ENCODE measurements around the gene ITGB1BP1. TPM values are rescaled to one million over a fixed set of nuclear protein-coding genes. Genes with fewer than 3 reads are reported as not detected.

ITGB1BP1 gene
- total RNA-seq, 1 experiment from 2014 or later: 32.7 TPM

DNA sequence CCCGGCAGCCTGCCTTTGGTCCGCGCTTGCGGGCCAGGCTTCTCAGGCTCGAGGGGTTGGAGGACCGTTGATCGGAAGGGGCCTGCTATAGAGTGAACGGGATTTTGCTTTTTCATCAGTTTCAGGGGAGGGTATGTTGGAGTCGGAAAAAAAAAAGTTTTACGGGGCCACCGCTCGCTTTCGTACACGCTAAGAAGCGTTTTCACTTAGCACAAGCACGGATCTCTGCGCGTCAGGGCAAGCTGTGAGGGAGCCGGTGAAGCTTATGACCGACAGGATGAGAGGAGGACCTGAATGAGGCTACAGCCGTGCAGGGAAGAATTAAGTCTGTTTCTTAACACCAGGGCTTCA, 569 bp upstream of the ITGB1BP1 start:
- TF ChIP-seq ETV6 (CRISPR knock-in tag; IDR thresholded peaks at IDR 0.05) (0 out of 2 replicates have a peak, but pooled peaks have one; percentile 0), GRHL2 (CRISPR knock-in tag; IDR thresholded peaks at IDR 0.05; ENCODE audit: insufficient replicate concordance, severe bottlenecking) (no peak)
- peaks cover 11% of the 10 kb centered on the region; the same call in 1 of the 2 replicates for H3K27me3 Mint-ChIP-seq (ENCODE audit: low read depth)
- peaks cover 9% of the 10 kb centered on the region for H3K4me1 Mint-ChIP-seq
- no peak overlapping the region for H3K4me3 Mint-ChIP-seq
- peak overlapping the region; percentile 95 for H3K27ac Mint-ChIP-seq
- peaks cover 6% of the 10 kb centered on the region for H3K36me3 Mint-ChIP-seq
- H3K9me3 Mint-ChIP-seq: no peaks in the 10 kb centered on the region
- ChIA-PET POLR2A (interaction anchor here (1.3 kb wide), 1 partner anchor 207 kb away, joined by 5 read pairs; the partner anchor contains the start of gene YWHAQ), CTCF (interaction anchor here (1.1 kb wide), 1 partner anchor 218 kb away, joined by 3 read pairs; no protein-coding TSS in a partner anchor)
- DNase-seq (ENCODE audit: low spot score) (no peak), ATAC-seq (no peak)

- no peaks in the 10 kb centered on the region; the same call in 1 of the 2 replicates for H3K36me3 Mint-ChIP-seq
- H3K4me1 Mint-ChIP-seq: peaks cover 9% of the 10 kb centered on the region
- H3K9me3 Mint-ChIP-seq: no peaks in the 10 kb centered on the region
- CTCF ChIA-PET: interaction anchor here (0.8 to 2.3 kb wide), 7 partner anchors 21 to 284 kb away, joined by 3 to 16 read pairs (median 6); no protein-coding TSS in a partner anchor
- ATAC-seq (peak; percentile 36), DNase-seq (ENCODE audit: low spot score) (peak; percentile 42)
- H3K4me3 Mint-ChIP-seq: peak overlapping the region; percentile 91; the same call in 1 of the 2 replicates
- TF ChIP-seq ZNF532 (CRISPR knock-in tag; IDR thresholded peaks at IDR 0.05; ENCODE audit: borderline replicate concordance) (no peak), ATF2 (CRISPR knock-in tag; IDR thresholded peaks at IDR 0.05; ENCODE audit: borderline replicate concordance, low read depth) (no peak), PREB (CRISPR knock-in tag; IDR thresholded peaks at IDR 0.05; ENCODE audit: borderline replicate concordance) (no peak), CREM (CRISPR knock-in tag; IDR thresholded peaks at IDR 0.05) (0 out of 2 replicates have a peak, but pooled peaks have one; percentile 42), ETV6 (CRISPR knock-in tag; IDR thresholded peaks at IDR 0.05) (0 out of 2 replicates have a peak, but pooled peaks have one; percentile 8), RORB (CRISPR knock-in tag; IDR thresholded peaks at IDR 0.05) (no peak), FOXP1 (CRISPR knock-in tag; IDR thresholded peaks at IDR 0.05; ENCODE audit: borderline replicate concordance) (peak; percentile 46; the same call in 1 of the 2 replicates), MAX (CRISPR knock-in tag; IDR thresholded peaks at IDR 0.05) (peak; percentile 21; the same call in 1 of the 2 replicates), GABPB1 (CRISPR knock-in tag; IDR thresholded peaks at IDR 0.05) (peak; percentile 14; the same call in 1 of the 2 replicates), JAZF1 (CRISPR knock-in tag; IDR thresholded peaks at IDR 0.05) (no peak), ZNF396 (CRISPR knock-in tag; IDR thresholded peaks at IDR 0.05; ENCODE audit: borderline replicate concordance) (no peak), ATF1 (CRISPR knock-in tag; IDR thresholded peaks at IDR 0.05) (0 out of 2 replicates have a peak, but pooled peaks have one; percentile 10)
- TF ChIP-seq, protein P1, sequence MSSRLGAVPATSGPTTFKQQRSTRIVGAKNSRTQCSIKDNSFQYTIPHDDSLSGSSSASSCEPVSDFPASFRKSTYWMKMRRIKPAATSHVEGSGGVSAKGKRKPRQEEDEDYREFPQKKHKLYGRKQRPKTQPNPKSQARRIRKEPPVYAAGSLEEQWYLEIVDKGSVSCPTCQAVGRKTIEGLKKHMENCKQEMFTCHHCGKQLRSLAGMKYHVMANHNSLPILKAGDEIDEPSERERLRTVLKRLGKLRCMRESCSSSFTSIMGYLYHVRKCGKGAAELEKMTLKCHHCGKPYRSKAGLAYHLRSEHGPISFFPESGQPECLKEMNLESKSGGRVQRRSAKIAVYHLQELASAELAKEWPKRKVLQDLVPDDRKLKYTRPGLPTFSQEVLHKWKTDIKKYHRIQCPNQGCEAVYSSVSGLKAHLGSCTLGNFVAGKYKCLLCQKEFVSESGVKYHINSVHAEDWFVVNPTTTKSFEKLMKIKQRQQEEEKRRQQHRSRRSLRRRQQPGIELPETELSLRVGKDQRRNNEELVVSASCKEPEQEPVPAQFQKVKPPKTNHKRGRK (CRISPR knock-in tag; IDR thresholded peaks at IDR 0.05; ENCODE audit: borderline replicate concordance): no peak
- TF ChIP-seq, protein P2, sequence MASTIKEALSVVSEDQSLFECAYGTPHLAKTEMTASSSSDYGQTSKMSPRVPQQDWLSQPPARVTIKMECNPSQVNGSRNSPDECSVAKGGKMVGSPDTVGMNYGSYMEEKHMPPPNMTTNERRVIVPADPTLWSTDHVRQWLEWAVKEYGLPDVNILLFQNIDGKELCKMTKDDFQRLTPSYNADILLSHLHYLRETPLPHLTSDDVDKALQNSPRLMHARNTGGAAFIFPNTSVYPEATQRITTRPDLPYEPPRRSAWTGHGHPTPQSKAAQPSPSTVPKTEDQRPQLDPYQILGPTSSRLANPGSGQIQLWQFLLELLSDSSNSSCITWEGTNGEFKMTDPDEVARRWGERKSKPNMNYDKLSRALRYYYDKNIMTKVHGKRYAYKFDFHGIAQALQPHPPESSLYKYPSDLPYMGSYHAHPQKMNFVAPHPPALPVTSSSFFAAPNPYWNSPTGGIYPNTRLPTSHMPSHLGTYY (CRISPR knock-in tag; IDR thresholded peaks at IDR 0.05): no peak
- TF ChIP-seq, protein P3, sequence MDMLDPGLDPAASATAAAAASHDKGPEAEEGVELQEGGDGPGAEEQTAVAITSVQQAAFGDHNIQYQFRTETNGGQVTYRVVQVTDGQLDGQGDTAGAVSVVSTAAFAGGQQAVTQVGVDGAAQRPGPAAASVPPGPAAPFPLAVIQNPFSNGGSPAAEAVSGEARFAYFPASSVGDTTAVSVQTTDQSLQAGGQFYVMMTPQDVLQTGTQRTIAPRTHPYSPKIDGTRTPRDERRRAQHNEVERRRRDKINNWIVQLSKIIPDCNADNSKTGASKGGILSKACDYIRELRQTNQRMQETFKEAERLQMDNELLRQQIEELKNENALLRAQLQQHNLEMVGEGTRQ (CRISPR knock-in tag; IDR thresholded peaks at IDR 0.05): no peak
- POLR2A ChIA-PET: interaction anchor here (0.9 to 1.3 kb wide), 4 partner anchors 21 to 281 kb away, joined by 3 to 5 read pairs (median 4); partner anchors contain the start of gene YWHAQ
- no peak overlapping the region for H3K27ac Mint-ChIP-seq
- H3K27me3 Mint-ChIP-seq (ENCODE audit: low read depth): peaks cover 11% of the 10 kb centered on the region; the same call in 1 of the 2 replicates
Measured at GRCh38 chr2:9422321-9423099, 818 bp downstream of the ITGB1BP1 start.
